NCI-H1105 (cell line): ENCODE results near the gene ARTN.
A peak's percentile ranks its signal among the peaks of the same experiment; 100 is the strongest.

Experiments
- DNase-seq: peaks from one replicate; lab custom pipeline; 2025; lab: John Stamatoyannopoulos, UW

Gene ARTN

GRCh38 chr1:43925846-43926245 is 7.8 kb upstream of the ARTN start:
- DNase-seq = no peak

GRCh38 chr1:43930168-43930948 is 3.2 kb upstream of the ARTN start:
- DNase-seq = no peak

GRCh38 chr1:43930949-43931275 is 2.7 kb upstream of the ARTN start:
- DNase-seq = no peak

GRCh38 chr1:43931711-43932660 is 1.6 kb upstream of the ARTN start:
- DNase-seq = no peak

- DNase-seq = peak; percentile 31
Measured at GRCh38 chr1:43932786-43933385, 715 bp upstream of the ARTN start.

GRCh38 chr1:43934101-43934985 is 742 bp downstream of the ARTN start:
- peak; percentile 78 for DNase-seq

GRCh38 chr1:43934986-43935324 is 1.4 kb downstream of the ARTN start:
- no peak for DNase-seq

- DNase-seq = peak; percentile 32
Measured at GRCh38 chr1:43935711-43936427, 2.3 kb downstream of the ARTN start.

GRCh38 chr1:43936431-43937151 is 3.0 kb downstream of the ARTN start:
- peak; percentile 54 for DNase-seq

- no peak for DNase-seq
Measured at GRCh38 chr1:43937179-43937865, 3.7 kb downstream of the ARTN start.

GRCh38 chr1:43938383-43938782 is 4.8 kb downstream of the ARTN start:
- no peak for DNase-seq

GRCh38 chr1:43938892-43939587 is 5.4 kb downstream of the ARTN start:
- no peak for DNase-seq

- DNase-seq = no peak
Measured at GRCh38 chr1:43942411-43942810, 8.8 kb downstream of the ARTN start.

GRCh38 chr1:43944860-43945259 is 11.3 kb downstream of the ARTN start:
- DNase-seq = no peak

GRCh38 chr1:43945674-43946235 is 12.2 kb downstream of the ARTN start:
- no peak for DNase-seq

GRCh38 chr1:43946236-43947060 is 12.8 kb downstream of the ARTN start, which contains the start of gene IPO13:
IPO13 (plus strand) TSS chr1:43946950; CDS start chr1:43947601, 651 bp downstream.
- peak; percentile 93 for DNase-seq

GRCh38 chr1:43947061-43947873 is 13.7 kb downstream of the ARTN start:
- no peak for DNase-seq
